Measurements from ENCODE around the gene PGAP6. TPM values are rescaled to one million over a fixed set of nuclear protein-coding genes. Genes with fewer than 3 reads are reported as not detected.
A peak's percentile ranks its signal among the peaks of the same experiment; 100 is the strongest.

Gene PGAP6
- polyA plus RNA-seq (2011; rRNA removed): 25.9 and 36.0 TPM in 2 replicates
- polyA plus RNA-seq (2012; cell fraction: cytosol; rRNA removed): 62.1 and 83.7 TPM in 2 replicates
- polyA plus RNA-seq (2012; cell fraction: nucleus; rRNA removed): 177 and 238 TPM in 2 replicates
- polyA plus RNA-seq (2017; fragmentation: RNase III; extraction: RNeasy Plus Mini Kit Qiagen cat#74134 plus additional on column Dnase treatment): 32.3 to 38.1 TPM (median 36.2 TPM) in 3 replicates
- 50.0 and 58.6 TPM in 2 replicates for polyA minus RNA-seq (2011; rRNA and poly(A)+ RNA removed)

- H3K4me1 ChIP-seq: peaks cover 10% of the 10 kb centered on the region; the same call in 2 of the 3 replicates
- no peaks in the 10 kb centered on the region for H3K9me3 ChIP-seq
- POLR2A ChIA-PET: interaction anchor here (1.0 kb wide), 1 partner anchor 19 kb away, joined by 3 read pairs; the partner anchor contains the start of gene DECR2
- peak within 1 kb of the TSS; percentile 100 for H3K4me2 ChIP-seq
- DNase-seq (ENCODE audit: low read depth in 1 of 2, low spot score in 1 of 2): no peak
- CTCF ChIA-PET: interaction anchor here (1.0 to 3.4 kb wide), 5 partner anchors 10 to 330 kb away, joined by 3 to 11 read pairs (median 4); no protein-coding TSS in a partner anchor
- TF ChIP-seq RCOR1 (IDR thresholded peaks at IDR 0.05; ENCODE audit: low read depth, low read length) (no peak), BCL3 (IDR thresholded peaks at IDR 0.05) (peak; percentile 73; the same call in 2 of the 3 replicates), POLR2A (IDR thresholded peaks at IDR 0.05; ENCODE audit: low read length) (peak; percentile 47; the same call in 1 of the 2 replicates), JUN (IDR thresholded peaks at IDR 0.05) (peak in 1 of 2 experiments; percentile 83; a peak in 3 of 5 replicates), PHF8 (IDR thresholded peaks at IDR 0.05; ENCODE audit: borderline replicate concordance, low read depth) (peak; percentile 77; the same call in 1 of the 2 replicates)
- TF ChIP-seq, protein P1, sequence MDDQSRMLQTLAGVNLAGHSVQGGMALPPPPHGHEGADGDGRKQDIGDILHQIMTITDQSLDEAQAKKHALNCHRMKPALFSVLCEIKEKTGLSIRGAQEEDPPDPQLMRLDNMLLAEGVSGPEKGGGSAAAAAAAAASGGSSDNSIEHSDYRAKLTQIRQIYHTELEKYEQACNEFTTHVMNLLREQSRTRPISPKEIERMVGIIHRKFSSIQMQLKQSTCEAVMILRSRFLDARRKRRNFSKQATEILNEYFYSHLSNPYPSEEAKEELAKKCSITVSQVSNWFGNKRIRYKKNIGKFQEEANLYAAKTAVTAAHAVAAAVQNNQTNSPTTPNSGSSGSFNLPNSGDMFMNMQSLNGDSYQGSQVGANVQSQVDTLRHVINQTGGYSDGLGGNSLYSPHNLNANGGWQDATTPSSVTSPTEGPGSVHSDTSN (IDR thresholded peaks at IDR 0.05): no peak
- TF ChIP-seq, protein P2, sequence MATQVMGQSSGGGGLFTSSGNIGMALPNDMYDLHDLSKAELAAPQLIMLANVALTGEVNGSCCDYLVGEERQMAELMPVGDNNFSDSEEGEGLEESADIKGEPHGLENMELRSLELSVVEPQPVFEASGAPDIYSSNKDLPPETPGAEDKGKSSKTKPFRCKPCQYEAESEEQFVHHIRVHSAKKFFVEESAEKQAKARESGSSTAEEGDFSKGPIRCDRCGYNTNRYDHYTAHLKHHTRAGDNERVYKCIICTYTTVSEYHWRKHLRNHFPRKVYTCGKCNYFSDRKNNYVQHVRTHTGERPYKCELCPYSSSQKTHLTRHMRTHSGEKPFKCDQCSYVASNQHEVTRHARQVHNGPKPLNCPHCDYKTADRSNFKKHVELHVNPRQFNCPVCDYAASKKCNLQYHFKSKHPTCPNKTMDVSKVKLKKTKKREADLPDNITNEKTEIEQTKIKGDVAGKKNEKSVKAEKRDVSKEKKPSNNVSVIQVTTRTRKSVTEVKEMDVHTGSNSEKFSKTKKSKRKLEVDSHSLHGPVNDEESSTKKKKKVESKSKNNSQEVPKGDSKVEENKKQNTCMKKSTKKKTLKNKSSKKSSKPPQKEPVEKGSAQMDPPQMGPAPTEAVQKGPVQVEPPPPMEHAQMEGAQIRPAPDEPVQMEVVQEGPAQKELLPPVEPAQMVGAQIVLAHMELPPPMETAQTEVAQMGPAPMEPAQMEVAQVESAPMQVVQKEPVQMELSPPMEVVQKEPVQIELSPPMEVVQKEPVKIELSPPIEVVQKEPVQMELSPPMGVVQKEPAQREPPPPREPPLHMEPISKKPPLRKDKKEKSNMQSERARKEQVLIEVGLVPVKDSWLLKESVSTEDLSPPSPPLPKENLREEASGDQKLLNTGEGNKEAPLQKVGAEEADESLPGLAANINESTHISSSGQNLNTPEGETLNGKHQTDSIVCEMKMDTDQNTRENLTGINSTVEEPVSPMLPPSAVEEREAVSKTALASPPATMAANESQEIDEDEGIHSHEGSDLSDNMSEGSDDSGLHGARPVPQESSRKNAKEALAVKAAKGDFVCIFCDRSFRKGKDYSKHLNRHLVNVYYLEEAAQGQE (IDR thresholded peaks at IDR 0.05): no peak
- WGBS (ENCODE audit: missing lambda C conversion rate): 25% methylated on average over 16 of the region's 123 CpGs
- peak; percentile 7 to 67 for ATAC-seq
- FAIRE-seq: no peak
- H3K27ac ChIP-seq: peak within 1 kb of the TSS; percentile 92 to 97
- H3K4me3 ChIP-seq: peak within 1 kb of the TSS; percentile 98
Observed at GRCh38 chr16:381789-382717, at the start of gene PGAP6. Gene PGAP6, minus strand, starts transcription at chr16:381978. Its CDS starts 157 bp downstream, at chr16:381821.

DNA sequence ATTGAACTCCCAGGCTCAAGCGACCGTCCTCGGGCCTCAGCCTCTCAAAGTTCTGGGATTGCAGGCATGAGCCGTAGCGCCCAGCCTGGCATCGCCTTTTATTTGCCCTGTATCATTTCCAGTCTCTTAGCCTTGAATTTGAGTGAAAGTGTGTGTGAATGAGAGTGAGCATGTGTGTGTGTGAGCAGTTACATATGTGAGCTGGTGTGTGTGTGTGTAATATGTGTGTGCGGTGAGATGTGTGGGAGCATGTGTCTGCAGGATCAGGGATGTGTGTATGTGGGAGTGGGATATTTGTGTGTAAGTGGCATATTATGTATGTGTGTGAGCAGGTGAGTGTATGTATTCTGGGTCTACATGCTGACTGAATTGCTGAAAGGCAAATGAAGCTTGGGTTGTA, 49.1 kb upstream of the PGAP6 start:
- no peak for DNase-seq (ENCODE audit: low read depth in 1 of 2, low spot score in 1 of 2)
- ATAC-seq: no peak
- no peak overlapping the region for H3K4me2 ChIP-seq
- no peaks in the 10 kb centered on the region for H3K9me3 ChIP-seq
- 95% methylated on average over 7 of the region's 7 CpGs for WGBS (ENCODE audit: missing lambda C conversion rate)
- POLR2A ChIA-PET: no interaction called here
- FAIRE-seq: no peak
- H3K4me3 ChIP-seq: no peak overlapping the region
- H3K4me1 ChIP-seq: peaks cover 10% of the 10 kb centered on the region
- no peak for TF ChIP-seq RAD21 (conservative IDR thresholded peaks at IDR 0.05 in 1 of 2, IDR thresholded peaks at IDR 0.05 in 1 of 2)
- TF ChIP-seq EP300 (IDR thresholded peaks at IDR 0.05): no peak
- no peak for TF ChIP-seq TFCP2L1 (CRISPR knock-in tag; IDR thresholded peaks at IDR 0.05)
- TF ChIP-seq NR3C1 (IDR thresholded peaks at IDR 0.05): no peak
- no peak for TF ChIP-seq BCL3 (IDR thresholded peaks at IDR 0.05)
- no peak for TF ChIP-seq CHD2 (IDR thresholded peaks at IDR 0.05; ENCODE audit: low read length, partially characterized antibody)
- TF ChIP-seq, protein P3, sequence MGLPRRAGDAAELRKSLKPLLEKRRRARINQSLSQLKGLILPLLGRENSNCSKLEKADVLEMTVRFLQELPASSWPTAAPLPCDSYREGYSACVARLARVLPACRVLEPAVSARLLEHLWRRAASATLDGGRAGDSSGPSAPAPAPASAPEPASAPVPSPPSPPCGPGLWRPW (IDR thresholded peaks at IDR 0.05): no peak
- TF ChIP-seq USF2 (IDR thresholded peaks at IDR 0.05): no peak
- no peak for TF ChIP-seq CHD4 (IDR thresholded peaks at IDR 0.05; ENCODE audit: borderline replicate concordance)
- TF ChIP-seq, protein P4, sequence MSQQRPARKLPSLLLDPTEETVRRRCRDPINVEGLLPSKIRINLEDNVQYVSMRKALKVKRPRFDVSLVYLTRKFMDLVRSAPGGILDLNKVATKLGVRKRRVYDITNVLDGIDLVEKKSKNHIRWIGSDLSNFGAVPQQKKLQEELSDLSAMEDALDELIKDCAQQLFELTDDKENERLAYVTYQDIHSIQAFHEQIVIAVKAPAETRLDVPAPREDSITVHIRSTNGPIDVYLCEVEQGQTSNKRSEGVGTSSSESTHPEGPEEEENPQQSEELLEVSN (IDR thresholded peaks at IDR 0.05; ENCODE audit: borderline replicate concordance, low read depth): no peak
- no peak for TF ChIP-seq SMC3 (IDR thresholded peaks at IDR 0.05)
- TF ChIP-seq, protein P1 (IDR thresholded peaks at IDR 0.05): no peak
- TF ChIP-seq POLR2AphosphoS2 (conservative IDR thresholded peaks at IDR 0.05; ENCODE audit: low read length): no peak
- no peak for TF ChIP-seq HOXB5 (CRISPR knock-in tag; IDR thresholded peaks at IDR 0.05)
- CTCF ChIA-PET: interaction anchor here (0.6 to 1.2 kb wide), 2 partner anchors 29 to 816 kb away, joined by 3 read pairs; partner anchors contain the start of gene DECR2
- no peak overlapping the region for H3K27ac ChIP-seq
